NB4 (cell line): ENCODE results near the gene GPSM1.

Experiments
- CTCF ChIP-seq: IDR thresholded peaks from one replicate; pipeline ENCODE4 v1.5.1; 2012; ENCODE audit warnings: low read depth, low read length
- MAX ChIP-seq: IDR thresholded peaks from 2 replicates; pipeline ENCODE4 v1.6.1; 2011; ENCODE audit warnings: low read depth, low read length
- MYC ChIP-seq: IDR thresholded peaks from 2 replicates; pipeline ENCODE4 v1.6.1; 2011; ENCODE audit warnings: low read depth, low read length
- POLR2A ChIP-seq: IDR thresholded peaks from 2 replicates; pipeline ENCODE4 v1.6.1; 2011; ENCODE audit warnings: mild to moderate bottlenecking; ENCODE audit not compliant: insufficient read length; ENCODE audit errors: extremely low read depth

GRCh38 chr9:136366826-136367225 lies 39.5 kb downstream of the GPSM1 start:
- TF ChIP-seq CTCF (no peak), POLR2A (no peak), MAX (no peak), MYC (no peak)
